RWPE1 (cell line): Measurements from ENCODE around the gene VASH1.

Source experiments
- CTCF ChIA-PET: fragments of 350-600 bp; sonication (Branson Sonifier 250); formaldehyde crosslinking; extraction: SDS; loops from one replicate; lab custom pipeline; 2021; lab: Yijun Ruan, JAX
- POLR2A ChIA-PET: fragments of 400-600 bp; formaldehyde crosslinking; extraction: SDS; loops from one replicate; lab custom pipeline; 2020; ENCODE audit warnings: antibody characterized with exemption; ENCODE audit not compliant: low non-redundant PET; lab: Yijun Ruan, JAX
- DNase-seq: peaks from one replicate; pipeline ENCODE4 v3.0.0; 2012; ENCODE audit warnings: low spot score
- H3K27ac ChIP-seq: fragments of 450-650 bp; 2 replicates; pipeline ENCODE4 v1.5.1; 2017
- TF ChIP-seq, protein P1 (sequence below): fragments of 450-650 bp; conservative IDR thresholded peaks from 2 replicates; pipeline ENCODE4 v1.5.1; 2017; ENCODE audit warnings: low read depth, mild to moderate bottlenecking

VASH1 gene

DNA sequence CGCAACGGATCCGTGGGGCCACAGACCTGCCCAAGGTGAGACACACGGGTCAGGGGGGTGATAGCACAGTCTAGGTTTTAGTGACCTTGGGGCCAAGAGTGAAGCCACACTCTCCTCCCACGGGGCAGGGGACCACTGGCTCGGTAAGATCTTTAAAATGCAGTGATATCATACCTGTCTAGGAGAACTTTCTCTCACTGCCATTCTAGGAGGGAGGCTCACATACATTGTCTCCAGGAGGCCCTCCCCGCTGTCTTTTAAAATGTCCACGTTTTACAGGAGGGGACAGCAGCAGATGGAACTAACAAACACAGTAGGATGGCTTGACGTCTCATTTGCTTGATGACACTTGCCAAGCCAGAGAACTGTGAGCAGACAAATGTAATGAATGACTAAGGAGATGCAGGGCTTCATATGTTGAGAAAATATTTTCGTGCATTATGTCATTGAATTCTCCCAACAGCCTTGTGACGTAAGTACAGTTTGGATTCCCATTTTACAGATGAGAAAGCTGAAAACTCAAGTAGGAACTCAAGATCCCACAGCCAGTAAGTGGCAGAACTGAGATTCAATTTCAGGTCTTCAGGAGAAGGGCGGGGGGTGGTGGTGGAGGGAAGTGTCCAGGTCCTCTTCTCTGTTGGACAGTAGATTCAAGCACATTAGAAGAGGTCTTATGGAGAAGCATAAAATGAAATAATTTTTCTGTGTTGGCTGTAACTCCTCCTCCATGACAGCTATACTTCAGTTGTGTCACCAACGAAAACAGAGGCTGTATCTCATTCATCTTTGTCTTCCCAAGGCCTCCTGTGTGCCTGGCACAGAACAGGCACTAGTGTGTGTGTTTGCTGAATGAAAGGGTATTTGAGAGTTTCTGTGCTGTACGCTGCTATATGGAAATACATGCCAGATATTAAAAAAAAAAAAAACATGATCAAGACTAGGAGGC, 2.1 kb downstream of the VASH1 start:
- no peak overlapping the region for H3K27ac ChIP-seq
- DNase-seq = no peak
- POLR2A ChIA-PET = no interaction called here
- CTCF ChIA-PET = no interaction called here
- TF ChIP-seq, protein P1, sequence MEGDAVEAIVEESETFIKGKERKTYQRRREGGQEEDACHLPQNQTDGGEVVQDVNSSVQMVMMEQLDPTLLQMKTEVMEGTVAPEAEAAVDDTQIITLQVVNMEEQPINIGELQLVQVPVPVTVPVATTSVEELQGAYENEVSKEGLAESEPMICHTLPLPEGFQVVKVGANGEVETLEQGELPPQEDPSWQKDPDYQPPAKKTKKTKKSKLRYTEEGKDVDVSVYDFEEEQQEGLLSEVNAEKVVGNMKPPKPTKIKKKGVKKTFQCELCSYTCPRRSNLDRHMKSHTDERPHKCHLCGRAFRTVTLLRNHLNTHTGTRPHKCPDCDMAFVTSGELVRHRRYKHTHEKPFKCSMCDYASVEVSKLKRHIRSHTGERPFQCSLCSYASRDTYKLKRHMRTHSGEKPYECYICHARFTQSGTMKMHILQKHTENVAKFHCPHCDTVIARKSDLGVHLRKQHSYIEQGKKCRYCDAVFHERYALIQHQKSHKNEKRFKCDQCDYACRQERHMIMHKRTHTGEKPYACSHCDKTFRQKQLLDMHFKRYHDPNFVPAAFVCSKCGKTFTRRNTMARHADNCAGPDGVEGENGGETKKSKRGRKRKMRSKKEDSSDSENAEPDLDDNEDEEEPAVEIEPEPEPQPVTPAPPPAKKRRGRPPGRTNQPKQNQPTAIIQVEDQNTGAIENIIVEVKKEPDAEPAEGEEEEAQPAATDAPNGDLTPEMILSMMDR = no peak

DNA sequence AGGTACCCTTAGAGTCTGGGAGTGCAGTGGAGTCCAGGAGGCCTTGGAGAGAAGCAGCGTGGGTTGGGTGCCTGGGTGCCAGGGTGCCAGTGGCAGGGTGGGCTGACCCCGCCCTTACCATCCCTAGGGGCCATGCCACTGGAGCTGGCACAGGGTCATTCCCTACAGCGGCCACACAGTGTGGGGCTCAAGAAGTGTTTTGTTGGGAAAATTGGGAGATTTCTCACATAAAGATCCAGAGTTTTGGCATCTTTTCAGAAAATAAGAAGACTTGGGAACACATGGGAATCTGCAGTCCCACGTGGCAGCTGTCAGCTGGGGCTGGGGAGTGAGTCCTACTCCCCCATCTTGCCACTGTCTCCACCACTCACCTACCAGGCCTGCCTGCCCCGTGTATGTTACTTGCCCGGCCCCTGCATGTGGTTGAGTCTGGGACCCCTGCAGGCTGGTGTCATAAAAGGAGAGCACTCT, 4.2 kb downstream of the VASH1 start:
- TF ChIP-seq, protein P1 = no peak
- DNase-seq = no peak
- H3K27ac ChIP-seq = no peak overlapping the region
- ChIA-PET POLR2A (no interaction called here), CTCF (interaction anchor here (0.5 kb wide), 1 partner anchor 72 kb away, joined by 4 read pairs; no protein-coding TSS in a partner anchor)

DNA sequence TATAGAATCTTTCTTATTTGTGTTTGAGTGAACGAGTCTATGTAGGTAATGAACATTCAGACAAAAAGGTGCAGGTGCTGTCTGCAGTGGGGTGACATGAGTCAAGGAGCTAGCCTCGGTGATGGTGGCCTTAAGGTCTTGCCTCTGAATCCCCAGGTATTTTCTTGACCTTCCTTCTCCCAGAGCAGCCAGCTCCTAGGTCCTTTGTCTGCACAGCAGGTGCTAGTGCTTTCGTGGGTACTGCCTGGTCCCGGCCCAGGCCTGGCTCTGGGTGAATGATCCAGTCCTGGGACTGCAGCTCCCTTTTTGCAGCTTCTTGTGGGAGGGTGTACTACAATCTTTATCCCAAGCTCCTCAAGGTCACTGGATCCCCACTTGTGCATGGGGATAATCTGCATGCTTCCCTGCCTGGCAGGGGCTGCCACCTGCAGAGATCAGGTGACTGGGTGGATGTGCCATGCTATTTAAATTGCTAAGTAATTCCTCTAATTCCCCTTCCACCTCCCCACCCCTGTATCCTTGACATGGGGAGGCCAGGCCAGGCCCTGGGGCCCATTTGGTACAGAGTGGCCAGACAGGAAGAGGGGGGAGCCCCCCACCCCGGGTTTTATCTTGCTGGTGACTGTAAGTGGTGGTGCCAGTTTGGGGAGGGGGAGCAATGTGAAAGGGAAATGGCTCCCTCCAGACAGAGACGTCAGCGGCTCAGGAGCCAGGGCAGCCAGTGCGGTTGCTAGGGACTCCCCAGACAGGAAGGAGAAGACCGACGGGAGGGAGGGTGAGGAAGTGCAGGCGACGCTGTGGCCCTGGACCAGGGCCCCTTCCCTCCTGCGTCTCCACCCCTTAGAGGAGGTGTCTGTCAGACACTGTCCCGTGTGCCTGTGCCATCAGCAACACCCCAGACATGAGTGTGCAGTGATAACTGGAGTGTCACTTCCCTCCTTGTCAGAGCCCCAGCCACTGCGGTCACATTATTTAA, 6.7 kb downstream of the VASH1 start:
- POLR2A ChIA-PET = no interaction called here
- CTCF ChIA-PET = interaction anchor here (0.5 to 0.9 kb wide), 2 partner anchors 38 to 313 kb away, joined by 3 read pairs; no protein-coding TSS in a partner anchor
- DNase-seq = no peak

DNA sequence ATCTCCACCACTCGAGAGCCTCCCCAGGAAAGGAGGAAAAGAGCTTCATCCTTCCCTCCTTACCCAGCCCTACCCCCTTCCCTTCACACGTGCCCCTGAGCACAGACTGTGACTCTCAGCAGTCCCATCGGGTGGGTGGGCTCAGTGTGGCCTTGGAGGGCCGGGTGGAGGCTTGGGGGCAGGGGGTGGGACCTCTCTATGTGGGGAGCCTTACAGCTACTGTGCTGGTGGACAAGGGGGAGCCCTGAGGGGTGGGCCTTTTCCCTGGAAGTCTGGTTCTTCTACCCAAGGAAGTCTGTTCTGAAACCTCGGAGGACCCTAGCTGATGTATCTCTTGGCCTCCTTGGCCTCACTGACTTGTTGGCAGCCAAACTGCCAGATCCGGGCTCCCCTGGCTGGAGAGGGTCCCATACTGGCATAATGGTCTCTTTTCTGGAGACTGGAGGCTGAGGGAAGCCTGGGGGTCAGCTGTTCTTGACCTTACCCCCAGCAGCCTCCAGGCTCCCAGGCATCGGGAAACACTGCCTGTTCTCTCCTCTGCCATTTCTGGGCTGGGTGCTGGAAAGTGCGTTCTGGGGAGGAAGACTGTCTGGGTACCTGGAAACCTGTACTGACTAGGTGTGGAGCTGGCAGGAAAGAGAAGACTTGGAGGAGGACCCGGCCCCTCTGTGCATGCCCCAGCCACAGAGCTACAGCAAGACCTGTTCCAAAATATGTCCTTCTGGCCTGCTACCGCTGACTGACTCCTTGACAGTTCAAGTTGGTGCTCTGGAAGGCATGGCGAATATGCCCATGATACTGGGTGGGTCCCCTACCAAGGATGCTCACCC, 7.6 kb downstream of the VASH1 start:
- ChIA-PET CTCF (interaction anchor here (0.9 kb wide), 1 partner anchor 39 kb away, joined by 3 read pairs; no protein-coding TSS in a partner anchor), POLR2A (no interaction called here)
- no peak for DNase-seq

More for the DNA sequence above, 6.7 kb downstream of the VASH1 start:
- TF ChIP-seq, protein P1 = no peak
- H3K27ac ChIP-seq = no peak overlapping the region

DNA sequence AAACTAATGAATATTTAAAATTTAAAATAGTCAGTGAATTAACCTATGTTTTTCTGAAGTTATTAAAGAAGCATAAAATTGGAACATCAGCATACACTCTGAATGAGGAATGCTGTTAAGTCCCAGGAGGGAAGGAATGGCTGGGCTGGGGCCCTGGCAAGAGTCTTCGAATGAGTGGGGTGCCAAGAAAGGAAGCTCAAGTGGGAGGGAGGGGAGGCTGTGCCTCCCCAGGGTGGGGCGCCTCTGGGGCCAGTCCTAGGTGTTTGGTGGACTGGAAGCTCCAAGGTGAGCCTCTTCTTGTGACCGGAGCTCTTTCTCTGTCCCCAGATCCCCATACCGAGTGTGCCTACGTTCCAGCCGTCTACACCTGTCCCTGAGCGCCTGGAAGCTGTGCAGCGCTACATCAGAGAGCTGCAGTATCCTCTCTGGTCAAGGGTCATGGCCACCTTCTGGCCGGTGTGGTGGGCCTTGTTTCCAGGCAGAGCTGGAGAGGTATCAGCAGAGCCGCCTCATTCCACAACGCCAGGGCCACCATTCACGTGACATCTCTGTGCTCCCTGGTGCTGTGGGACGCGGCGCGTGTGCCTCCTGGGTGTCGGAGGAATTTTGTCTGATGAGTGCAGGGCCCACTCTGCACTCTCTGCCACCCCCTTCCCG, 8.5 kb downstream of the VASH1 start:
- ChIA-PET POLR2A (no interaction called here), CTCF (no interaction called here)
- TF ChIP-seq, protein P1 = no peak
- no peak overlapping the region for H3K27ac ChIP-seq
- no peak for DNase-seq

More for the DNA sequence above, 7.6 kb downstream of the VASH1 start:
- TF ChIP-seq, protein P1 = no peak
- no peak overlapping the region for H3K27ac ChIP-seq
